GM12891 (cell line): ENCODE measurements around the gene RGS19.

ENCODE experiments used
- PAX5 ChIP-seq: IDR thresholded peaks from 2 replicates; pipeline ENCODE4 v1.6.1; 2011; ENCODE audit warnings: low read length, moderate library complexity, mild to moderate bottlenecking; ENCODE audit not compliant: insufficient read depth, severe bottlenecking
- POLR2A ChIP-seq: IDR thresholded peaks from 2 replicates; pipeline ENCODE4 v1.6.1; 2011; ENCODE audit warnings: low read depth, low read length, control low read depth
- POLR2AphosphoS5 ChIP-seq: IDR thresholded peaks from 2 replicates; pipeline ENCODE4 v1.6.1; 2011; ENCODE audit warnings: low read depth, low read length, control low read depth
- POU2F2 ChIP-seq: IDR thresholded peaks from 2 replicates; pipeline ENCODE4 v1.6.1; 2011; ENCODE audit warnings: low read depth, mild to moderate bottlenecking, control low read depth, low read length, moderate library complexity
- SPI1 ChIP-seq: IDR thresholded peaks from 2 replicates; pipeline ENCODE4 v1.6.1; 2011; ENCODE audit warnings: low read depth, low read length, control low read depth
- TAF1 ChIP-seq: IDR thresholded peaks from 2 replicates; pipeline ENCODE4 v1.6.1; 2011; ENCODE audit warnings: low read depth, low read length, control low read depth

DNA sequence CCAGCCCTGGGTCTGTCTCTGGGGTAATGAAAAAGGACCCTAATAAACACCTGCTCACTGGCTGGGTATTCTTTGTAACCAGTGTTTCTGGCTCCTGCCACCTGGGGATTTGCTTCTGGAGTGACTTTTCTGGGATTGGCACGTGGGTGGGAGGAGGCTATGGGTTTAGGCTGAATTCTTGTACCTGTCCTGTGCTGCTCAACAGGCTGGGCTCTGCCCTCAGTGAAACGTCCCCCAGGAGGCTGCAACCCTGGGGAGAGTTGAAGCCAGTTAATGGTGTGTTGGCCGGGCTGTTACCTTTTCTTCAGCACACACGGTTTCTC is 21.2 kb upstream of the RGS19 start:
- TF ChIP-seq SPI1 (no peak), POLR2A (no peak), TAF1 (no peak), POLR2AphosphoS5 (no peak), PAX5 (no peak), POU2F2 (no peak)
